GM21390 (cell line): ENCODE data around the gene TMEM144.

ENCODE experiments used
- ATAC-seq: cut with Tn5 transposase; IDR thresholded peaks from one replicate; pipeline ENCODE4 v1.9.1; 2021; ENCODE audit not compliant: unreplicated experiment

TMEM144 gene

DNA sequence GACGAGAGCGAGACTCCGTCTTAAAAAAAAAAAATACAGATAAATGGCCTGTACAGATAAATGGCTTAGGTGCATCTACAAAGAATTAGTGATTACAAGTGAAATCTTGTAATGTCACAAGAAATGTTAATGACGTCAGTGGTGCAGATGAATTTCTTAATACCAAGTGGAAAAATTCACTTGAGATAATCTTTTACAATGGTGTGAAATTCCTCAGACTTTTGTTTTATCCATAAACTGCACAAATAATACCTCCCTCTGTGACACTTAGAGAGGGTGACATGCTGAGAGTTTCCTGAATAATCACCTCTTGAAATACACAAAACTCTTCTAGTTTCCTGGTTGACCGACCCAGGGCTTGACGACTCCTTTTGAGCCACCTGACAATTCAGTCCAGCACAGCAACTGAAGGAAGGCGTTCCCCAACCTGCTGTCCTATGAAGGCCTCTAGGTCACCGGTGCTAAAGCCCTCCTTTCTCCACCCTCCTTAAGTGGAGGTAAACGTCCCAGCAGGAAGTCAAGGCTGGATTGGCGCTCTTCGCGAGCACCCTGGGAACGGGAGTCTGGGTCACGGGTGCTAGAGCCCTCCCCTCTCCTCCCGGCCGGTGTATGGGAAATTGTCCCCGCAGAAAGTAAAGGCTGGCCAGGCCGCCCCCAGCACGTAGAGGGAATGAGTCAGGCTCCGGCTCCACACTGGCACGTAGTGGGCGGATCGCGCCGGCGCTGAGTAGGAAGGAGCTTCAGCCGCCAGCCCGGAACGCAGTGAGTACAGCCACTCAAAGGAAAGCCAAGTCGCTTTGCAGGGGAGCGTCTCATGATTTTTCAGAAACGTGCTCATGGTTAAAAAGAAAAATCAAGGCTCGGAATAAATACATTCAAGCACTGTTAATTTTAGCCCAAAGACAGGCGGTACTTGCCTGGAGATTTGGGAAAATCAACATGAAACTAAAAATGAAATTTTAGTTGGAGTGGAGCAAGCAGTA is at the start of gene TMEM144:
TSS of gene TMEM144 (plus strand) at position 662 of the 983 bp plus-strand sequence. CDS start 2,182 bp downstream, outside the sequence.
- ATAC-seq, result peak; percentile 87

DNA sequence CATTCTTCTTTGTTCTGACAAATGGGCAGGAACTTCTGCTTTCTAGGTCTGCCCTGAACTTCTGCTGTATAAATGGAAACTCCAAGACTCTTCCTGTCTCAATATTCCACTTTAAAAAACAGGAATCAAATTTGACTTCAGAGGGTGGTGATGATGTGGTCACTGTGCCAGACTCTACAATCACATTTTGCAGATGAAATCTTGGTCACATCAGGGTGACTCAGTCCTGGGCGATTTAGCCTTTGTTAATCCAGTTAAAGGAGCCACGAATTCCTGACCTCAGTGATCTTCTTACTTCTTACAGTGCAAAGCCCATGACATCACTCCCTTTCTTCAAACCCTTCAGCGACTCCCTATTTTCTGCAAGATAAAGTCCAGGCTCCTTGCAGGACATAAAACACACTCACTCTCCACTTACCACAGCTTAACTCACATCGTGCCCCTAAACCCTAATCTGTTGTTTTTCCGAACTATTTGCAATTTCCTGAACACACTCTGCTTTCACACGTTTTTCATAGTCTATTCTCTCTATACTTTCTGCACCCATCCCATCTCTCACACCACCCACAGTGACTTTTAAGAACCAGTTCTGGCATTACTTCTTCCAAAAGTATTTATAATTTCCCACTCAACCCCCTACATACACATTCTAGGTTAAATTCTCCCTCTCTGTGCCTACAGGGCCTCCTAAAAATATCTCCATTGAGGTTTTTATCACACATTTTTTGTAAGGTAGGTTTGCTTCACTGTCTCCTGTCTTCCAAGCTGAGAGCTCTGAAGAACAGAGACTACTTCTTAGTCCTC is 48.5 kb upstream of the TMEM144 start:
- ATAC-seq, result no peak

GRCh38 chr4:158162631-158163030 is 47.7 kb upstream of the TMEM144 start:
- ATAC-seq, result no peak

GRCh38 chr4:158163941-158164767 is 46.1 kb upstream of the TMEM144 start:
- no peak for ATAC-seq

- ATAC-seq, result no peak
Measured at GRCh38 chr4:158164768-158165213, 45.5 kb upstream of the TMEM144 start.

GRCh38 chr4:158166701-158167100 is 43.6 kb upstream of the TMEM144 start:
- ATAC-seq, result no peak

DNA sequence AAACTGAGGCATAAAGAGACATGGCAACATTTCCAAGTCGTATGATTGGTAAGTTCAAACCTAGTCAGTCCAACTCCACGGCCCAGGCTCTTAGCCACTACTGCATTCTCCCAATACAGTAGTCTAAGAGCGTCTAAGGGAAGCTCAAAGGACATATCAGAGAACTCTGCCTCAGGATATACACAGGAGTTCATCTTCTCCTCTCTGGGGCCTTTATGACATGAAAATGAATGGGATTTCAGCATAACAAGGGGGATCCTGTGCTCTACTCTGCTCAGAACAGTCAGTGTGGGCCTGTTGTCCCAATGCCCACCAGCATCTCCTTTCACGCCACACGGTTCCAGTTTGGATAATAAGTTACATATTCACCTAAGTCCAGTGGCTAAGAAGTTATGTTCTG is 41.7 kb upstream of the TMEM144 start:
- ATAC-seq, result no peak

DNA sequence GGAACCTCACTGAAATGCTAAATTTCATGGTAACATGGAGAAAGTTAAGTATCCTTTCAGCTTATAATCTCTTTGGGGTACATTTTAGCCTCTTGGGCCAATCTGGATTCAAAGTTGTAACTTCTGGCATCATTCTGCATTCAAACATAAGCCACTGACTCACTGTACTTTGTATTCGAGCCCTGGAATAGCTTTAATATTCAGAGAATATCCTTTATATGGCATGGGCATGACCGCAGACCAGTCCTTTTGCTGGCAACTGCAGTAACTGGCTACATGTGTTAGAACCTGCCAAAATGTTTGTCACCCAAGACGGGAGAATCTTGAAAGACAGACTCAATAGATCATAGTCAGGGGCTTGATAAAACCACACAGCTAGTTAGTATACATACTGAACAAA is 40.8 kb upstream of the TMEM144 start:
- no peak for ATAC-seq

- peak; percentile 11 for ATAC-seq
Measured at GRCh38 chr4:158169931-158170690, 40.2 kb upstream of the TMEM144 start.

- ATAC-seq, result peak; percentile 49
Measured at GRCh38 chr4:158170691-158171561, 39.4 kb upstream of the TMEM144 start.

GRCh38 chr4:158172261-158173258 is 37.7 kb upstream of the TMEM144 start, which contains the start of gene GASK1B:
Gene GASK1B, minus strand, starts transcription at chr4:158173025. Its CDS starts 1,650 bp downstream, at chr4:158171375.
- peak; percentile 44 for ATAC-seq

DNA sequence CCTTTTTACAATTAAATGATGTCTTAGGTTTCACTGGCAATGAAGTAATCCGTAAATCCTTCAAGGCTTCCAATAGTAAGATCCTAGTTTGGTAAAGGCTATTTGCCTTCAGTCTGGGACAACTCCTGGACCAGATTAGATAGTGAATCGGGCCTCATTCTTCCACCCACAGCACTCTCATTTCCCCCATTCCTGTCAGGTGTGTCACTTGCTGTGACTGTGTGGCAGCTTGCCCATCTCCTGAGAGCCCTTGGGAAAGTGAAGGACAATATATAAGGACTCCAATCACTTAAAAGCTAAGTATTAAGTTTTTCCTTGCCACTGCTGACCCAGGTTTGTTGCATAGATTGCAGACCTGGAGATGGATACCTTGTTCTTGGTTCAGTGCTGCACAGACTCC is 34.2 kb upstream of the TMEM144 start:
- no peak for ATAC-seq

- ATAC-seq, result no peak
Measured at GRCh38 chr4:158176776-158177175, 33.5 kb upstream of the TMEM144 start.

DNA sequence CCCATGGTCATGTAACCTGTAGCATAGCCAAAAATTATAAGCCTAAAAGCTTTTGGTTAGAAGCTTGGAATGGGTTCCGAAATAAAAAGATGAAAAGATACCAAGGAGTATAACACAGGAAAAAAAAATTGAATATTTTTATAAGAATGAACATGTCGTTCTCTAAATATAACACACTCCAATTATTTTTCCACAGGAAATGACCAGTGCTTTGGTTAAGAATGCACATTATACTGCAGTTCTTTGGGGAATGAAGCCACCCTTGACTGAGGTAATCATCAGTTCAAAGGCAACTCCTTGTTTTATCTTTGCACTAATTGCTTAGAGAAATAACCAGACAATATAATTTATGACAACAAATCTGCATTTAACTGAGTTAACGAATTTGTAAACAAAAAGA is 30.8 kb upstream of the TMEM144 start:
- no peak for ATAC-seq

- no peak for ATAC-seq
Measured at GRCh38 chr4:158181906-158182305, 28.4 kb upstream of the TMEM144 start.

DNA sequence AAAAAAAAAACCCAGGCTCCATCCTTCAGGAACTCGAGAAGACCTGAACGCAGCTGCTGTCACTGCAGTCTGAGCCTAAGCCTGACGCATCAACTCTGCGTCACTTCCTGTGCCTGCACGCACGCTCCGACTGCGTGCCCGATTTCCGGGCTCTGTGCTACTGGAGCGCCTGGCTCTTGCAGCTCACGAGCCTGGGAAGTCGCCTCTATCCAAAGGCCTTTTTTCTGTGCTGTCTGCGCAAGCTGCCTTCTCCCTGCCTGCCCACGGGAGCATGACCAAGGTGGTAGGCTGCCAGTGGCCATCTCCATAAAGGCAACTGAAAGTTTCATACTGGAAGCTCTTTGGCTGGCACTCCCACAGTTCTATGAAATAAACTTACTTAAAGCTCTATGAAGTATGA is 27.6 kb upstream of the TMEM144 start:
- ATAC-seq, result no peak

GRCh38 chr4:158186815-158187214 is 23.5 kb upstream of the TMEM144 start:
- no peak for ATAC-seq

- no peak for ATAC-seq
Measured at GRCh38 chr4:158189422-158189821, 20.9 kb upstream of the TMEM144 start.
